Measurements from ENCODE around the gene CALN1.

The CALN1 gene

GRCh38 chr7:71780282-71780681, 631.9 kb downstream of the CALN1 start:
- peak overlapping the region; percentile 48 for H2AFZ ChIP-seq (ENCODE audit: low read length)
- no peak overlapping the region for H3K18ac ChIP-seq (ENCODE audit: low read length)
- no peak overlapping the region for H3K27ac ChIP-seq (replicated peaks; ENCODE audit: low read length)
- H3K4me3 ChIP-seq (ENCODE audit: low read length in 2 of 2) = no peak overlapping the region
- H4K8ac ChIP-seq (ENCODE audit: low read depth, low read length) = no peak overlapping the region
- no peak overlapping the region for H2AK5ac ChIP-seq (ENCODE audit: low read depth, low read length)
- H3K9ac ChIP-seq (ENCODE audit: low read depth, low read length, poor library complexity) = no peak overlapping the region
- H3K14ac ChIP-seq (ENCODE audit: low read length) = no peak overlapping the region
- DNase-seq (ENCODE audit: low spot score) = no peak
- H2BK5ac ChIP-seq (ENCODE audit: low read length) = no peak overlapping the region
- H3K79me1 ChIP-seq (ENCODE audit: low read depth, low read length) = no peaks in the 10 kb centered on the region
- H3K36me3 ChIP-seq (replicated peaks in 1 of 2; ENCODE audit: control insufficient read depth in 2 of 2, insufficient read depth in 2 of 2, low read length in 2 of 2) = no peaks in the 10 kb centered on the region
- no peaks in the 10 kb centered on the region for H3K9me3 ChIP-seq (replicated peaks in 1 of 2; ENCODE audit: control insufficient read depth in 2 of 2, insufficient read depth in 1 of 2, low read depth in 1 of 2, low read length in 2 of 2)
- no peak overlapping the region for H3K4me2 ChIP-seq (ENCODE audit: insufficient read depth, low read length, poor library complexity, severe bottlenecking)
- H2BK15ac ChIP-seq (ENCODE audit: low read length) = no peak overlapping the region
- H2BK12ac ChIP-seq (ENCODE audit: low read length) = no peak overlapping the region
- peaks cover 0 to 6% (median 2%) of the 10 kb centered on the region in 3 experiments for H3K27me3 ChIP-seq (ENCODE audit: control insufficient read depth in 3 of 3, insufficient read depth in 3 of 3, low read depth in 1 of 3, low read length in 3 of 3)
- no CpG with 5 or more reads among the region's 7 CpGs for WGBS, 2 donors (ENCODE audit: extremely low coverage in 2 of 2, insufficient read length in 2 of 2, insufficient replicate concordance in 1 of 2)
- H3K23ac ChIP-seq (ENCODE audit: low read depth, low read length, poor library complexity) = no peak overlapping the region
- H4K91ac ChIP-seq (ENCODE audit: low read depth, low read length, poor library complexity) = no peak overlapping the region
- no peak overlapping the region for H2BK120ac ChIP-seq (ENCODE audit: low read depth, low read length)
- H3K4me1 ChIP-seq (ENCODE audit: control insufficient read depth in 2 of 2, insufficient read depth in 1 of 2, low read depth in 1 of 2, low read length in 2 of 2) = peaks cover 12 to 24% of the 10 kb centered on the region in 2 donors
- H3K4ac ChIP-seq (ENCODE audit: low read length) = no peak overlapping the region

GRCh38 chr7:71777278-71777677, 634.9 kb downstream of the CALN1 start:
- Histone ChIP-seq H2BK12ac (ENCODE audit: low read length) (no peak overlapping the region), H3K27me3 (ENCODE audit: control insufficient read depth in 3 of 3, insufficient read depth in 3 of 3, low read depth in 1 of 3, low read length in 3 of 3) (peaks cover 0 to 9% (median 0%) of the 10 kb centered on the region in 3 experiments), H3K4ac (ENCODE audit: low read length) (no peak overlapping the region), H3K4me1 (ENCODE audit: control insufficient read depth in 2 of 2, insufficient read depth in 1 of 2, low read depth in 1 of 2, low read length in 2 of 2) (peaks cover 12 to 13% of the 10 kb centered on the region in 2 donors), H3K4me2 (ENCODE audit: insufficient read depth, low read length, poor library complexity, severe bottlenecking) (no peak overlapping the region), H3K14ac (ENCODE audit: low read length) (no peak overlapping the region), H3K9ac (ENCODE audit: low read depth, low read length, poor library complexity) (no peak overlapping the region), H3K23ac (ENCODE audit: low read depth, low read length, poor library complexity) (no peak overlapping the region), H2BK5ac (ENCODE audit: low read length) (no peak overlapping the region), H3K4me3 (ENCODE audit: low read length in 2 of 2) (no peak overlapping the region), H4K91ac (ENCODE audit: low read depth, low read length, poor library complexity) (no peak overlapping the region), H3K27ac (replicated peaks; ENCODE audit: low read length) (no peak overlapping the region), H2BK15ac (ENCODE audit: low read length) (no peak overlapping the region), H3K36me3 (replicated peaks in 1 of 2; ENCODE audit: control insufficient read depth in 2 of 2, insufficient read depth in 2 of 2, low read length in 2 of 2) (no peaks in the 10 kb centered on the region), H2BK120ac (ENCODE audit: low read depth, low read length) (no peak overlapping the region), H2AFZ (ENCODE audit: low read length) (no peak overlapping the region), H4K8ac (ENCODE audit: low read depth, low read length) (no peak overlapping the region), H3K79me1 (ENCODE audit: low read depth, low read length) (no peaks in the 10 kb centered on the region), H3K9me3 (replicated peaks in 1 of 2; ENCODE audit: control insufficient read depth in 2 of 2, insufficient read depth in 1 of 2, low read depth in 1 of 2, low read length in 2 of 2) (no peaks in the 10 kb centered on the region), H2AK5ac (ENCODE audit: low read depth, low read length) (no peak overlapping the region), H3K18ac (ENCODE audit: low read length) (no peak overlapping the region)
- WGBS, 2 donors (ENCODE audit: extremely low coverage in 2 of 2, insufficient read length in 2 of 2, insufficient replicate concordance in 1 of 2) = no CpG with 5 or more reads among the region's 8 CpGs
- no peak for DNase-seq (ENCODE audit: low spot score)

GRCh38 chr7:71776726-71777125, 635.4 kb downstream of the CALN1 start:
- Histone ChIP-seq H2BK5ac (ENCODE audit: low read length) (no peak overlapping the region), H3K14ac (ENCODE audit: low read length) (no peak overlapping the region), H2AFZ (ENCODE audit: low read length) (no peak overlapping the region), H3K9ac (ENCODE audit: low read depth, low read length, poor library complexity) (no peak overlapping the region), H3K4me3 (ENCODE audit: low read length in 2 of 2) (no peak overlapping the region), H3K79me1 (ENCODE audit: low read depth, low read length) (no peaks in the 10 kb centered on the region), H2BK12ac (ENCODE audit: low read length) (no peak overlapping the region), H3K23ac (ENCODE audit: low read depth, low read length, poor library complexity) (no peak overlapping the region), H3K27me3 (ENCODE audit: control insufficient read depth in 3 of 3, insufficient read depth in 3 of 3, low read depth in 1 of 3, low read length in 3 of 3) (peaks cover 0 to 9% (median 0%) of the 10 kb centered on the region in 3 experiments), H2BK15ac (ENCODE audit: low read length) (no peak overlapping the region), H3K4me1 (ENCODE audit: control insufficient read depth in 2 of 2, insufficient read depth in 1 of 2, low read depth in 1 of 2, low read length in 2 of 2) (peaks cover 12 to 13% of the 10 kb centered on the region in 2 donors), H4K91ac (ENCODE audit: low read depth, low read length, poor library complexity) (no peak overlapping the region), H4K8ac (ENCODE audit: low read depth, low read length) (no peak overlapping the region), H3K4ac (ENCODE audit: low read length) (no peak overlapping the region), H3K36me3 (replicated peaks in 1 of 2; ENCODE audit: control insufficient read depth in 2 of 2, insufficient read depth in 2 of 2, low read length in 2 of 2) (no peaks in the 10 kb centered on the region), H3K9me3 (replicated peaks in 1 of 2; ENCODE audit: control insufficient read depth in 2 of 2, insufficient read depth in 1 of 2, low read depth in 1 of 2, low read length in 2 of 2) (no peaks in the 10 kb centered on the region), H3K18ac (ENCODE audit: low read length) (peak overlapping the region; percentile 1), H3K4me2 (ENCODE audit: insufficient read depth, low read length, poor library complexity, severe bottlenecking) (no peak overlapping the region), H3K27ac (replicated peaks; ENCODE audit: low read length) (no peak overlapping the region), H2AK5ac (ENCODE audit: low read depth, low read length) (no peak overlapping the region), H2BK120ac (ENCODE audit: low read depth, low read length) (no peak overlapping the region)
- no CpG with 5 or more reads among the region's 9 CpGs for WGBS, 2 donors (ENCODE audit: extremely low coverage in 2 of 2, insufficient read length in 2 of 2, insufficient replicate concordance in 1 of 2)
- no peak for DNase-seq (ENCODE audit: low spot score)

GRCh38 chr7:71775648-71776047, 636.5 kb downstream of the CALN1 start:
- H2AK5ac ChIP-seq (ENCODE audit: low read depth, low read length) = no peak overlapping the region
- peaks cover 5 to 6% of the 10 kb centered on the region in 2 donors for H3K4me1 ChIP-seq (ENCODE audit: control insufficient read depth in 2 of 2, insufficient read depth in 1 of 2, low read depth in 1 of 2, low read length in 2 of 2)
- H4K91ac ChIP-seq (ENCODE audit: low read depth, low read length, poor library complexity) = no peak overlapping the region
- H3K79me1 ChIP-seq (ENCODE audit: low read depth, low read length) = no peaks in the 10 kb centered on the region
- no peak overlapping the region for H2BK5ac ChIP-seq (ENCODE audit: low read length)
- no peak overlapping the region for H2BK15ac ChIP-seq (ENCODE audit: low read length)
- no peaks in the 10 kb centered on the region for H3K9me3 ChIP-seq (replicated peaks in 1 of 2; ENCODE audit: control insufficient read depth in 2 of 2, insufficient read depth in 1 of 2, low read depth in 1 of 2, low read length in 2 of 2)
- H3K36me3 ChIP-seq (replicated peaks in 1 of 2; ENCODE audit: control insufficient read depth in 2 of 2, insufficient read depth in 2 of 2, low read length in 2 of 2) = no peaks in the 10 kb centered on the region
- H3K9ac ChIP-seq (ENCODE audit: low read depth, low read length, poor library complexity) = no peak overlapping the region
- no peak overlapping the region for H3K27ac ChIP-seq (replicated peaks; ENCODE audit: low read length)
- H2BK12ac ChIP-seq (ENCODE audit: low read length) = no peak overlapping the region
- H3K4me2 ChIP-seq (ENCODE audit: insufficient read depth, low read length, poor library complexity, severe bottlenecking) = no peak overlapping the region
- H2BK120ac ChIP-seq (ENCODE audit: low read depth, low read length) = no peak overlapping the region
- peaks cover 0 to 7% (median 0%) of the 10 kb centered on the region in 3 experiments for H3K27me3 ChIP-seq (ENCODE audit: control insufficient read depth in 3 of 3, insufficient read depth in 3 of 3, low read depth in 1 of 3, low read length in 3 of 3)
- no peak overlapping the region for H3K14ac ChIP-seq (ENCODE audit: low read length)
- no peak for DNase-seq (ENCODE audit: low spot score)
- no peak overlapping the region for H3K4ac ChIP-seq (ENCODE audit: low read length)
- no CpG with 5 or more reads among the region's 5 CpGs for WGBS, 2 donors (ENCODE audit: extremely low coverage in 2 of 2, insufficient read length in 2 of 2, insufficient replicate concordance in 1 of 2)
- H3K4me3 ChIP-seq (ENCODE audit: low read length in 2 of 2) = no peak overlapping the region
- no peak overlapping the region for H3K18ac ChIP-seq (ENCODE audit: low read length)
- H3K23ac ChIP-seq (ENCODE audit: low read depth, low read length, poor library complexity) = no peak overlapping the region
- no peak overlapping the region for H4K8ac ChIP-seq (ENCODE audit: low read depth, low read length)
- no peak overlapping the region for H2AFZ ChIP-seq (ENCODE audit: low read length)
